Measurements from ENCODE around the gene EWSR1.

DNA sequence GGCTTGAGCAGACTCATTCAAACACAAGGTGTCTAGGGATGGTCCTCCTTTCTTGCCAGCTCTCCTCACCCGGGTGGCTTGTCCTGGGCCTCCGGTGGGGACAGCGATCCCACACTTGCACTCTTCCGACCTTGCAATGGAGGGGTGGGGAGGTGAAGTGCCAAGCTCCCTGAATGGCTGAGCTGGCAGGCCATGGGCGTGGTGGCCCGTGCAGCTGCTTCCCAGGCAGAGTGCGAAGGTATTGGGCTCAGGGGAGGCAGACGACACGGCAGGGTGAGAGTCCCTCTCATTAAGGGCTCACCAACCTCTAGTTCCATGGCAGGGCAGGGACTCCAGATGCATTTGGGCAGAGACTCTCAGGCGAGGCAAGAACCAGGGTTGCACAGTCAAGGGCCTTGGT is 58.4 kb downstream of the EWSR1 start:
- TF ChIP-seq TEAD4 (IDR thresholded peaks at IDR 0.05), result no peak
- TF ChIP-seq TCF12 (IDR thresholded peaks at IDR 0.05; ENCODE audit: low read depth), result no peak
- TF ChIP-seq, protein P1, sequence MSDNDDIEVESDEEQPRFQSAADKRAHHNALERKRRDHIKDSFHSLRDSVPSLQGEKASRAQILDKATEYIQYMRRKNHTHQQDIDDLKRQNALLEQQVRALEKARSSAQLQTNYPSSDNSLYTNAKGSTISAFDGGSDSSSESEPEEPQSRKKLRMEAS (IDR thresholded peaks at IDR 0.05), result no peak
- TF ChIP-seq EP300 (IDR thresholded peaks at IDR 0.05; ENCODE audit: borderline replicate concordance), result no peak
- TF ChIP-seq YY1 (IDR thresholded peaks at IDR 0.05; ENCODE audit: low read depth), result no peak
- no peak for TF ChIP-seq CREB1 (IDR thresholded peaks at IDR 0.05; ENCODE audit: low read depth)
- no peak for TF ChIP-seq CEBPB (IDR thresholded peaks at IDR 0.05)
